ENCODE results near the gene PI4KA.

- no peak for TF ChIP-seq CTCF (IDR thresholded peaks at IDR 0.05)
- TF ChIP-seq POLR2A (IDR thresholded peaks at IDR 0.05) = no peak
Observed at GRCh38 chr22:20823264-20823663, 35.3 kb downstream of the PI4KA start.

Measured in right lobe of liver (tissue), 4 donors.